Mesenchymal stem cell (in vitro differentiated cells and primary cell): ENCODE data around the gene PCDHB5.
A peak's percentile ranks its signal among the peaks of the same experiment; 100 is the strongest.
"Not testable (repeated sequence)": the region's sequence is repeated elsewhere in the genome, so short reads cannot be mapped to it uniquely, and the experiment has no call there.

Experiments used
- DNase-seq: peaks from one replicate; pipeline ENCODE4 v3.0.0-alpha.2; 2013
- H2AFZ ChIP-seq: one replicate; pipeline ENCODE4 v1.6.1; 2013; ENCODE audit warnings: low read depth, mild to moderate bottlenecking, control low read depth, inconsistent platforms, low read length, moderate library complexity
- H2AK5ac ChIP-seq: 2 replicates; pipeline ENCODE4 v1.6.1; 2013; ENCODE audit warnings: low read length, moderate library complexity, mild to moderate bottlenecking, inconsistent platforms; ENCODE audit not compliant: severe bottlenecking
- H2BK120ac ChIP-seq: one replicate; pipeline ENCODE4 v1.6.1; 2013; ENCODE audit warnings: low read depth, mild to moderate bottlenecking, inconsistent platforms, low read length, moderate library complexity
- H2BK12ac ChIP-seq, 2 experiments: one replicate each; pipeline ENCODE4 v1.6.1; 2013; ENCODE audit warnings: inconsistent platforms in 2 of 2, low read length in 2 of 2, mild to moderate bottlenecking in 2 of 2, moderate library complexity in 2 of 2, control low read depth in 1 of 2
- H2BK15ac ChIP-seq: one replicate; pipeline ENCODE4 v1.6.1; 2013; ENCODE audit warnings: mild to moderate bottlenecking, low read depth, inconsistent platforms; ENCODE audit not compliant: poor library complexity, severe bottlenecking
- H2BK5ac ChIP-seq: 2 replicates; pipeline ENCODE4 v1.6.1; 2013; ENCODE audit warnings: low read depth, mild to moderate bottlenecking, low read length, control low read depth, inconsistent platforms; ENCODE audit not compliant: poor library complexity, severe bottlenecking
- H3K14ac ChIP-seq, 2 experiments: one replicate each; pipeline ENCODE4 v1.6.1; 2013; ENCODE audit warnings: inconsistent platforms in 2 of 2, low read length in 2 of 2, control low read depth in 1 of 2, mild to moderate bottlenecking in 1 of 2, moderate library complexity in 1 of 2
- H3K18ac ChIP-seq, 2 experiments: one replicate each; pipeline ENCODE4 v1.6.1; 2013; ENCODE audit warnings: inconsistent platforms in 2 of 2, low read length in 2 of 2, control low read depth in 1 of 2, low read depth in 1 of 2, mild to moderate bottlenecking in 1 of 2
- H3K23ac ChIP-seq, 2 experiments: one replicate each; pipeline ENCODE4 v1.6.1; 2013; ENCODE audit warnings: inconsistent platforms in 2 of 2, low read length in 2 of 2, mild to moderate bottlenecking in 2 of 2, moderate library complexity in 2 of 2, control low read depth in 1 of 2
- H3K27ac ChIP-seq: 2 replicates; pipeline ENCODE4 v1.5.1; 2013; ENCODE audit warnings: mild to moderate bottlenecking, moderate library complexity, low read length, control low read depth, inconsistent platforms; ENCODE audit not compliant: poor library complexity, severe bottlenecking
- H3K27me3 ChIP-seq, 2 experiments: 2 replicates each; pipeline versions ENCODE4 v1.6.1 to v1.7.0; 2013; ENCODE audit warnings: low read length in 2 of 2, mild to moderate bottlenecking in 2 of 2, moderate library complexity in 2 of 2, control low read depth in 1 of 2, inconsistent platforms in 1 of 2; ENCODE audit not compliant: control insufficient read depth in 1 of 2, insufficient read depth in 1 of 2
- H3K36me3 ChIP-seq, 2 experiments: 2 replicates each; pipeline versions ENCODE4 v1.6.1 to v1.7.0; 2013; ENCODE audit warnings: low read length in 2 of 2, control low read depth in 1 of 2, inconsistent platforms in 1 of 2, low read depth in 1 of 2, mild to moderate bottlenecking in 1 of 2; ENCODE audit not compliant: insufficient read depth in 2 of 2, control insufficient read depth in 1 of 2
- H3K4ac ChIP-seq, 2 experiments: one replicate each; pipeline ENCODE4 v1.6.1; 2013; ENCODE audit warnings: inconsistent platforms in 2 of 2, low read length in 2 of 2, mild to moderate bottlenecking in 2 of 2, moderate library complexity in 2 of 2, control low read depth in 1 of 2, low read depth in 1 of 2
- H3K4me1 ChIP-seq: 2 replicates; pipeline ENCODE4 v1.6.1; 2013; ENCODE audit warnings: low read depth, low read length, control low read depth; ENCODE audit not compliant: control insufficient read depth, insufficient read depth
- H3K4me2 ChIP-seq: 2 replicates; pipeline ENCODE4 v1.6.1; 2013; ENCODE audit warnings: low read length, mild to moderate bottlenecking, inconsistent platforms; ENCODE audit not compliant: poor library complexity, severe bottlenecking
- H3K4me3 ChIP-seq, 2 experiments: 2 replicates each; pipeline versions ENCODE4 v1.5.1 to v1.7.0; 2013; ENCODE audit warnings: low read length in 2 of 2, mild to moderate bottlenecking in 2 of 2, control low read depth in 1 of 2, low read depth in 1 of 2; ENCODE audit not compliant: insufficient read depth in 1 of 2
- H3K79me1 ChIP-seq: replicated peaks from 2 replicates; pipeline ENCODE4 v1.6.1; 2013; ENCODE audit warnings: mild to moderate bottlenecking, control low read depth, low read length, inconsistent platforms; ENCODE audit not compliant: poor library complexity, severe bottlenecking
- H3K9ac ChIP-seq: 2 replicates; pipeline ENCODE4 v1.7.0; 2013; ENCODE audit warnings: mild to moderate bottlenecking, low read length, moderate library complexity
- H3K9me3 ChIP-seq: 2 replicates; pipeline ENCODE4 v1.7.0; 2013; ENCODE audit warnings: mild to moderate bottlenecking, low read length; ENCODE audit not compliant: control insufficient read depth
- H4K8ac ChIP-seq: one replicate; pipeline ENCODE4 v1.6.1; 2013; ENCODE audit warnings: inconsistent platforms, mild to moderate bottlenecking, low read length, moderate library complexity
- H4K91ac ChIP-seq: one replicate; pipeline ENCODE4 v1.6.1; 2013; ENCODE audit warnings: mild to moderate bottlenecking, low read length, inconsistent platforms
- WGBS: methylation state at CpG from one replicate; pipeline ENCODE4 v1.1.7; 2013; ENCODE audit warnings: mixed read lengths; 5-methylcytosine and 5-hydroxymethylcytosine counted together

PCDHB5 gene

DNA sequence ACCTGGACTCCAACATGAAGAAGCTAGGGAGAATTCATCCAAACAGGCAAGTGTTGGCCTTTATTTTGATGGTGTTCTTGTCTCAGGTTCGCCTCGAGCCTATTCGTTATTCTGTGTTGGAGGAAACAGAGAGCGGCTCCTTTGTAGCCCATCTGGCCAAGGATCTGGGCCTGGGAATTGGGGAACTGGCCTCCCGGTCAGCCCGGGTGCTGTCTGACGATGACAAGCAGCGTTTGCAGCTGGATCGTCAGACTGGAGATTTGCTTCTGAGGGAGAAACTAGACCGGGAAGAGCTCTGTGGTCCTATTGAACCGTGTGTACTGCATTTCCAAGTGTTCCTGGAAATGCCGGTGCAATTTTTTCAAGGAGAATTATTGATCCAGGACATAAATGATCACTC, 13.0 kb upstream of the PCDHB5 start:
- H4K8ac ChIP-seq = no peak overlapping the region
- no peak overlapping the region for H2BK120ac ChIP-seq
- DNase-seq = no peak
- peak overlapping the region; percentile 61 for H3K9ac ChIP-seq
- H2BK12ac ChIP-seq = no peak overlapping the region
- H3K79me1 ChIP-seq = peaks cover 2% of the 10 kb centered on the region
- H2BK5ac ChIP-seq = no peak overlapping the region
- H3K14ac ChIP-seq = no peak overlapping the region
- WGBS = 95% methylated on average over 11 of the region's 12 CpGs
- no peak overlapping the region for H3K4me2 ChIP-seq
- H4K91ac ChIP-seq = no peak overlapping the region
- H2BK15ac ChIP-seq = no peak overlapping the region
- H2AK5ac ChIP-seq = no peak overlapping the region
- H3K27ac ChIP-seq = no peak overlapping the region
- H3K18ac ChIP-seq = no peak overlapping the region
- no peaks in the 10 kb centered on the region for H3K27me3 ChIP-seq
- no peak overlapping the region for H3K4ac ChIP-seq
- H2AFZ ChIP-seq = no peak overlapping the region
- peak overlapping the region in 1 of 2 experiments; percentile 64 for H3K4me3 ChIP-seq
- no peaks in the 10 kb centered on the region for H3K4me1 ChIP-seq
- H3K9me3 ChIP-seq = peaks cover 65% of the 10 kb centered on the region
- peaks cover 0 to 12% of the 10 kb centered on the region in 2 experiments for H3K36me3 ChIP-seq
- no peak overlapping the region for H3K23ac ChIP-seq

DNA sequence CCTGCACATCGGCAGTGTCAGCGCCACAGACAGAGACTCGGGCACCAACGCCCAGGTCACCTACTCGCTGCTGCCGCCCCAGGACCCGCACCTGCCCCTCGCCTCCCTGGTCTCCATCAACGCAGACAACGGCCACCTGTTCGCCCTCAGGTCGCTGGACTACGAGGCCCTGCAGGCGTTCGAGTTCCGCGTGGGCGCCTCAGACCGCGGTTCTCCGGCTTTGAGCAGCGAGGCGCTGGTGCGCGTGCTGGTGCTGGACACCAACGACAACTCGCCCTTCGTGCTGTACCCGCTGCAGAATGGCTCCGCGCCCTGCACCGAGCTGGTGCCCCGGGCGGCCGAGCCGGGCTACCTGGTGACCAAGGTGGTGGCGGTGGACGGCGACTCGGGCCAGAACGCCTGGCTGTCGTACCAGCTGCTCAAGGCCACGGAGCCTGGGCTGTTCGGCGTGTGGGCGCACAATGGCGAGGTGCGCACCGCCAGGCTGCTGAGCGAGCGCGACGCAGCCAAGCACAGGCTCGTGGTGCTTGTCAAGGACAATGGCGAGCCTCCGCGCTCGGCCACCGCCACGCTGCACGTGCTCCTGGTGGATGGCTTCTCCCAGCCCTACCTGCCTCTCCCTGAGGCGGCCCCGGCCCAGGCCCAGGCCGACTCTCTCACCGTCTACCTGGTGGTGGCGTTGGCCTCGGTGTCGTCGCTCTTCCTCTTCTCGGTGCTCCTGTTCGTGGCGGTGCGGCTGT, 11.4 kb upstream of the PCDHB5 start:
- H3K79me1 ChIP-seq, H3K27me3 ChIP-seq, H2BK120ac ChIP-seq, H2AK5ac ChIP-seq, H3K4ac ChIP-seq, H2AFZ ChIP-seq, H4K91ac ChIP-seq, H2BK5ac ChIP-seq, H3K27ac ChIP-seq, H4K8ac ChIP-seq, H3K14ac ChIP-seq, H3K4me1 ChIP-seq, DNase-seq, H2BK12ac ChIP-seq, H3K4me3 ChIP-seq, H3K23ac ChIP-seq, H2BK15ac ChIP-seq, H3K9ac ChIP-seq, H3K4me2 ChIP-seq, H3K18ac ChIP-seq: not testable (repeated sequence)
- peaks cover 70% of the 10 kb centered on the region for H3K9me3 ChIP-seq
- 98% methylated on average over 39 of the region's 73 CpGs for WGBS
- H3K36me3 ChIP-seq = peaks cover 0 to 12% of the 10 kb centered on the region in 2 experiments

DNA sequence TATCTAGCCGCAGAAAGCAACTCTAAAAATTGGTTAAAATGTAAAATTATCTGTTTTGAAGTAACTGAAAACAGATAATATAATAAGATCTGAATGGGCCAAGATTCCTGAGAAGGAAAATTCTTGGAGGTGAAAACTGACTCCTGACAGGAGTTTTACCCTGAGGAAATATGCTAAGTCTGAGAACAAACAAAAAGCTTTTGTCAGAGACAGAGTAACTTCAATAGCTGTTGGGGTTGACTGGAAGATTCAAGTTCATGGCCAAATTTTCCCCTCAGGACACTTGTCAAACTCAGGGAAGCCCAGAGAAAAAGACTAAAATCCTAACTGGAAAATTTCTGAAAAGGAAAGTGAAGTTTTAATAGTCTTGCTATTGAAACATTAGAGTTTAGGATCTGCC, 7.7 kb upstream of the PCDHB5 start:
- no peak overlapping the region for H3K23ac ChIP-seq
- no peak overlapping the region for H2AFZ ChIP-seq
- H4K8ac ChIP-seq = no peak overlapping the region
- DNase-seq = no peak
- no peak overlapping the region for H2BK12ac ChIP-seq
- H3K4ac ChIP-seq = no peak overlapping the region
- H2BK15ac ChIP-seq = no peak overlapping the region
- H3K18ac ChIP-seq = no peak overlapping the region
- H2AK5ac ChIP-seq = no peak overlapping the region
- no peaks in the 10 kb centered on the region for H3K27me3 ChIP-seq
- no peak overlapping the region for H2BK5ac ChIP-seq
- no CpG with 5 or more reads among the region's 1 CpG for WGBS
- H4K91ac ChIP-seq = no peak overlapping the region
- H3K27ac ChIP-seq = no peak overlapping the region
- H3K14ac ChIP-seq = no peak overlapping the region
- H3K4me1 ChIP-seq = no peaks in the 10 kb centered on the region
- no peak overlapping the region for H3K4me2 ChIP-seq
- peaks cover 64% of the 10 kb centered on the region for H3K9me3 ChIP-seq
- no peak overlapping the region for H2BK120ac ChIP-seq
- H3K79me1 ChIP-seq = peaks cover 2% of the 10 kb centered on the region
- no peak overlapping the region for H3K9ac ChIP-seq
- peaks cover 0 to 9% of the 10 kb centered on the region in 2 experiments for H3K36me3 ChIP-seq
- no peak overlapping the region for H3K4me3 ChIP-seq

DNA sequence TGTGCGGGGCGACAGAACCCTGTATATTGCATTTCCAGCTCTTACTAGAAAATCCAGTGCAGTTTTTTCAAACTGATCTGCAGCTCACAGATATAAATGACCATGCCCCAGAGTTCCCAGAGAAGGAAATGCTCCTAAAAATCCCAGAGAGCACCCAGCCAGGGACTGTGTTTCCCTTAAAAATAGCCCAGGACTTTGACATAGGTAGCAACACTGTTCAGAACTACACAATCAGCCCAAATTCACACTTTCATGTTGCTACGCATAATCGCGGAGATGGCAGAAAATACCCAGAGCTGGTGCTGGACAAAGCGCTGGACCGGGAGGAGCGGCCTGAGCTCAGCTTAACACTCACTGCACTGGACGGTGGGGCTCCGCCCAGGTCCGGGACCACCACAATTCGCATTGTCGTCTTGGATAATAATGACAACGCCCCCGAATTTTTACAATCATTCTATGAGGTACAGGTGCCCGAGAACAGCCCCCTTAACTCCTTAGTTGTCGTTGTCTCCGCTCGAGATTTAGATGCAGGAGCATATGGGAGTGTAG, 786 bp downstream of the PCDHB5 start:
- Histone ChIP-seq H2AFZ (no peak overlapping the region), H3K18ac (no peak overlapping the region), H3K14ac (no peak overlapping the region), H3K9ac (no peak overlapping the region), H2BK120ac (no peak overlapping the region), H3K27me3 (no peaks in the 10 kb centered on the region), H3K4ac (peak overlapping the region in 1 of 2 experiments; percentile 26), H3K9me3 (peaks cover 65% of the 10 kb centered on the region), H2BK12ac (no peak overlapping the region), H3K79me1 (peaks cover 1% of the 10 kb centered on the region), H2BK5ac (no peak overlapping the region), H4K91ac (no peak overlapping the region), H4K8ac (no peak overlapping the region), H2BK15ac (no peak overlapping the region), H3K23ac (no peak overlapping the region), H3K4me1 (no peaks in the 10 kb centered on the region), H3K27ac (no peak overlapping the region), H2AK5ac (no peak overlapping the region), H3K4me2 (no peak overlapping the region), H3K36me3 (peaks cover 0 to 14% of the 10 kb centered on the region in 2 experiments), H3K4me3 (peak overlapping the region in 1 of 2 experiments; percentile 30)
- no peak for DNase-seq
- 75% methylated on average over 19 of the region's 19 CpGs for WGBS
